Measurements from ENCODE around the gene GYG2. TPM values are rescaled to one million over a fixed set of nuclear protein-coding genes. Genes with fewer than 3 reads are reported as not detected.
"Not testable (repeated sequence)": the region's sequence is repeated elsewhere in the genome, so short reads cannot be mapped to it uniquely, and the experiment has no call there.

The GYG2 gene
- total RNA-seq, 2 donors from 2014 or later, result 4.3 to 6.0 TPM

GRCh38 chrX:2889706-2890490 is 61.2 kb downstream of the GYG2 start:
- H3K36me3 ChIP-seq; DNase-seq (ENCODE audit: low spot score); H3K4me1 ChIP-seq; H3K27ac ChIP-seq; H3K9me3 ChIP-seq; H3K27me3 ChIP-seq: not testable (repeated sequence)
- peak in 1 of 2 donors; percentile 44 for TF ChIP-seq CTCF (IDR thresholded peaks at IDR 0.05)
- peak overlapping the region; percentile 26 to 47 for H3K4me3 ChIP-seq

GRCh38 chrX:2890536-2891460 is 62.1 kb downstream of the GYG2 start:
- not testable (repeated sequence) for DNase-seq (ENCODE audit: low spot score); H3K36me3 ChIP-seq; H3K4me1 ChIP-seq; H3K27me3 ChIP-seq; H3K27ac ChIP-seq; H3K9me3 ChIP-seq; H3K4me3 ChIP-seq

GRCh38 chrX:2892816-2893215 is 64.1 kb downstream of the GYG2 start:
- H3K36me3 ChIP-seq, result no peaks in the 10 kb centered on the region
- no peak overlapping the region for H3K27ac ChIP-seq
- H3K9me3 ChIP-seq, result no peaks in the 10 kb centered on the region
- H3K4me1 ChIP-seq, result no peaks in the 10 kb centered on the region
- no peak overlapping the region for H3K4me3 ChIP-seq
- H3K27me3 ChIP-seq, result no peaks in the 10 kb centered on the region
- TF ChIP-seq CTCF (IDR thresholded peaks at IDR 0.05), result no peak
- no peak for DNase-seq (ENCODE audit: low spot score)

- H3K4me3 ChIP-seq, result no peak overlapping the region
- no peaks in the 10 kb centered on the region for H3K27me3 ChIP-seq
- no peaks in the 10 kb centered on the region for H3K9me3 ChIP-seq
- H3K4me1 ChIP-seq, result no peaks in the 10 kb centered on the region
- no peaks in the 10 kb centered on the region for H3K36me3 ChIP-seq
- no peak for DNase-seq (ENCODE audit: low spot score)
- TF ChIP-seq CTCF (IDR thresholded peaks at IDR 0.05), result no peak
- no peak overlapping the region for H3K27ac ChIP-seq
Observed at GRCh38 chrX:2894885-2895292, 66.2 kb downstream of the GYG2 start.

GRCh38 chrX:2897311-2897689 is 68.6 kb downstream of the GYG2 start:
- peaks cover 0 to 3% of the 10 kb centered on the region in 2 donors for H3K9me3 ChIP-seq
- no peak overlapping the region for H3K27ac ChIP-seq
- no peak for DNase-seq (ENCODE audit: low spot score)
- TF ChIP-seq CTCF (IDR thresholded peaks at IDR 0.05), result no peak
- H3K4me1 ChIP-seq, result no peaks in the 10 kb centered on the region
- no peaks in the 10 kb centered on the region for H3K36me3 ChIP-seq
- H3K27me3 ChIP-seq, result no peaks in the 10 kb centered on the region
- H3K4me3 ChIP-seq, result no peak overlapping the region

GRCh38 chrX:2897690-2898623 is 69.2 kb downstream of the GYG2 start:
- H3K4me1 ChIP-seq; H3K9me3 ChIP-seq; DNase-seq (ENCODE audit: low spot score); H3K4me3 ChIP-seq; H3K27ac ChIP-seq; H3K27me3 ChIP-seq; H3K36me3 ChIP-seq: not testable (repeated sequence)

All from right atrium auricular region (tissue), 2 donors.